HUES6 (cell line): ENCODE data around the gene HMOX1.
"Not testable (repeated sequence)": the region's sequence is repeated elsewhere in the genome, so short reads cannot be mapped to it uniquely, and the experiment has no call there.

Experiments
- H3K27ac ChIP-seq: 2 replicates; pipeline ENCODE4 v1.7.0; 2013; ENCODE audit warnings: low read depth, mild to moderate bottlenecking, low read length, inconsistent platforms
- H3K27me3 ChIP-seq: 2 replicates; pipeline ENCODE4 v1.6.1; 2013; ENCODE audit warnings: low read length; ENCODE audit not compliant: control insufficient read depth, insufficient read depth
- H3K36me3 ChIP-seq: 2 replicates; pipeline ENCODE4 v1.6.1; 2013; ENCODE audit warnings: low read length; ENCODE audit not compliant: control insufficient read depth, insufficient read depth
- H3K4me1 ChIP-seq: 2 replicates; pipeline ENCODE4 v1.6.1; 2013; ENCODE audit warnings: low read length; ENCODE audit not compliant: control insufficient read depth, insufficient read depth
- H3K4me3 ChIP-seq: 2 replicates; pipeline ENCODE4 v1.5.1; 2013; ENCODE audit warnings: low read depth, low read length
- H3K9ac ChIP-seq: one replicate; pipeline ENCODE4 v1.6.1; 2013; ENCODE audit warnings: mild to moderate bottlenecking, low read length
- H3K9me3 ChIP-seq: 2 replicates; pipeline ENCODE4 v1.6.1; 2013; ENCODE audit warnings: low read depth, low read length; ENCODE audit not compliant: control insufficient read depth, insufficient read depth

The HMOX1 gene

DNA sequence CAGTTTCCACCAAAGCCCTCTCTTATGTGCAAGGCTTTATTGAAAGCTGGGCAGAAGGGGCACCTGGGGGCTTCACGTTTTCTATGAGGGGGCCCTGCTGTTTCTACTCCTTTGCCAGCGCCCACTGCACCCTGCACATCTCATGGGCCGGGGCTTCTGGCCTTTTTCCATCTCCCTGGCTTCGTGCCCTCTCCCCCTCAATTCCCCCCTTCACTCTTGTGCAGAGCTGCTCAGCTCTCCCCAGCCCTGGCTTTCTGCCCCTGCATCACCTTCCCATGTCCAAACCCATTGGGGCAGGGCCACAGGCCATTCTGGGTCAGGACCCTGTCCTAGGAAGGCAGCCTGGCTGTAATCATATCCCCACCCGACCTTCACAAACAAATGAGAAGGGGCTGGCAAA lies 55.5 kb downstream of the HMOX1 start:
- no peak overlapping the region for H3K9ac ChIP-seq
- no peak overlapping the region for H3K27ac ChIP-seq
- no peak overlapping the region for H3K4me3 ChIP-seq
- peaks cover 39% of the 10 kb centered on the region for H3K36me3 ChIP-seq
- no peaks in the 10 kb centered on the region for H3K27me3 ChIP-seq
- H3K9me3 ChIP-seq = peaks cover 13% of the 10 kb centered on the region
- no peaks in the 10 kb centered on the region for H3K4me1 ChIP-seq

- H3K9ac ChIP-seq = no peak overlapping the region
- H3K27me3 ChIP-seq = no peaks in the 10 kb centered on the region
- peaks cover 32% of the 10 kb centered on the region for H3K36me3 ChIP-seq
- no peak overlapping the region for H3K27ac ChIP-seq
- H3K9me3 ChIP-seq = peaks cover 13% of the 10 kb centered on the region
- H3K4me3 ChIP-seq = no peak overlapping the region
- H3K4me1 ChIP-seq = no peaks in the 10 kb centered on the region
Measured at GRCh38 chr22:35437049-35437448, 56.2 kb downstream of the HMOX1 start.

GRCh38 chr22:35438673-35439364 lies 57.9 kb downstream of the HMOX1 start:
- H3K4me3 ChIP-seq, H3K9me3 ChIP-seq: not testable (repeated sequence)
- H3K36me3 ChIP-seq = peaks cover 15% of the 10 kb centered on the region

GRCh38 chr22:35439365-35439717 lies 58.4 kb downstream of the HMOX1 start:
- H3K9me3 ChIP-seq = no peaks in the 10 kb centered on the region
- H3K36me3 ChIP-seq = peaks cover 10% of the 10 kb centered on the region
- H3K27me3 ChIP-seq = no peaks in the 10 kb centered on the region
- no peaks in the 10 kb centered on the region for H3K4me1 ChIP-seq
- no peak overlapping the region for H3K27ac ChIP-seq
- H3K4me3 ChIP-seq = no peak overlapping the region
- H3K9ac ChIP-seq = no peak overlapping the region

More at GRCh38 chr22:35438673-35439364, 57.9 kb downstream of the HMOX1 start:
- H3K4me1 ChIP-seq, H3K27me3 ChIP-seq, H3K9ac ChIP-seq, H3K27ac ChIP-seq: not testable (repeated sequence)

- no peaks in the 10 kb centered on the region for H3K27me3 ChIP-seq
- H3K36me3 ChIP-seq = peaks cover 3% of the 10 kb centered on the region; the same call in 1 of the 2 replicates
- H3K9ac ChIP-seq = no peak overlapping the region
Measured at GRCh38 chr22:35440129-35440528, 59.2 kb downstream of the HMOX1 start.

DNA sequence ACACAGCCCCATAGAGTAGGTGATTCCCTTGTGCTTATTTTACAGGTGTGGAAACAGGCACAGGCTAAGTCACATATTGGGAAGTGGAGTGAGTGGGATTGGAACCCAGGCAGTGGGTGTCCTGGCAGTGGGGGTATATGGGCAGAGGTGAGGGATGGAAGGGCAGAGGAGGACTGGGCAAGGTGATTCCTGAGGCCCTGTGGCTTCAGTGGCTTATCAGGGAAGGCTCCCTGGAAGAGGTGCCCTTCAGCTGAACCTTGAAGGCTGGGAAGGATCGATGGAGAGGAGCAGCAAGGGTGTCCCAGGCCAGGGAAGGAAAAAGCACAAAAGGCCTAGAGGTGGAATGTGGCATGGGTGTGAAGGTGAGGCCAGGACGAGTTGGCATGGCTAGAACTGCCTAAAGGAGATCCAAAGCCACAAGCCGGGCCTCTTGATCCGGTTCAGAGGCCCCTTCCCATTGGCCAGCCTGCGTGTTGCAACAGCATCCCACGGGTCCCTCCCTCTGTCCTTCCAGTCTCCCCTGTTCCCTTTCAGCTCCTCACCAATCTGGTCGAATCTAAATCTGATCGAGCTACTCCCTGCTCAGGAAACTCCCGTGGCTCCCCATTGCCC lies 60.7 kb downstream of the HMOX1 start:
- H3K4me1 ChIP-seq = no peaks in the 10 kb centered on the region; the same call in 1 of the 2 replicates
- no peaks in the 10 kb centered on the region for H3K36me3 ChIP-seq
- no peak overlapping the region for H3K9ac ChIP-seq
- H3K9me3 ChIP-seq = no peaks in the 10 kb centered on the region
- no peak overlapping the region for H3K4me3 ChIP-seq
- H3K27me3 ChIP-seq = no peaks in the 10 kb centered on the region
- no peak overlapping the region for H3K27ac ChIP-seq

More at GRCh38 chr22:35440129-35440528, 59.2 kb downstream of the HMOX1 start:
- H3K27ac ChIP-seq = no peak overlapping the region
- no peak overlapping the region for H3K4me3 ChIP-seq
- H3K4me1 ChIP-seq = no peaks in the 10 kb centered on the region
- no peaks in the 10 kb centered on the region for H3K9me3 ChIP-seq

DNA sequence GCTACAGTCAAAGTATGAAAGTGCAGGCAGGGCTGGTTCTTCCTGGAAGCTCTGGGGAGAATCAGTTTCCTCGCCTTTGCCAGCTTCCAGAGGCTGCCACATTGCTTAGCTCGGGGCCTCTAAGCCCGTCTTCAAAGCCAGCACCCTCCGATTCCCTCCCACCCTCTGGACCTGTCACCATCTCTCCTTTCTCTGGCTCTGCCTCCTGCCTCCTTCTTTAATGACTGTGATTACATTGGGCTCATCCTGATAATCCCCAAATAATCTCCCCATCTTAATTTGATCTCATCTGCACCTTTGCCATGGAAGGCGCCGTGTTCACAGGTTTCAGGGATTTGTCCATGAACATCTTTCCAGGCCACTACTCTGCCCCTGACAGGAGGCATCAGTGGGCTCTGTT lies 61.6 kb downstream of the HMOX1 start:
- H3K27ac ChIP-seq = no peak overlapping the region
- H3K4me3 ChIP-seq = no peak overlapping the region
- H3K36me3 ChIP-seq = no peaks in the 10 kb centered on the region; the same call in 1 of the 2 replicates
- no peaks in the 10 kb centered on the region for H3K27me3 ChIP-seq
- H3K9ac ChIP-seq = no peak overlapping the region
- no peaks in the 10 kb centered on the region for H3K9me3 ChIP-seq
- H3K4me1 ChIP-seq = no peaks in the 10 kb centered on the region; the same call in 1 of the 2 replicates

DNA sequence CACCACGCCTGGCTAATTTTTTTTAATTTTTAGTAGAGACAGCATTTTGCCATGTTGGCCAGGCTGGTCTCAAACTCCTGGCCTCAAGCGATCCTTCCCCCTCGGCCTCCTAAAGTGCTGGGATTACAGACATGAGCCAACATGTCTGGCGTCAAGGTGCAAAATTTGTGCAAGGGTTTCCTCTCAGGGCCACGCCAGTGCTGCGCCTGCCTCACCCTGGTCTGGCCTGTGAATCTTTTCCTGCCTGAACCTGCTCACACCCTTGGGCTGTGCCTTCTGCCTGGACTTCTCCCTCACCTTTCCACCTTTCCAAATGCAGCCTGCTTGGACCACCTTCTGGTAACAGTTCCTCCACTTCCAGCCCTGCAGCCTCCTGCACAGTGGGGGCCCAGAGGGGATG lies 62.4 kb downstream of the HMOX1 start:
- Histone ChIP-seq H3K9me3 (no peaks in the 10 kb centered on the region), H3K4me1 (peaks cover 7% of the 10 kb centered on the region; the same call in 1 of the 2 replicates), H3K9ac (no peak overlapping the region), H3K4me3 (no peak overlapping the region), H3K27ac (no peak overlapping the region), H3K36me3 (no peaks in the 10 kb centered on the region; the same call in 1 of the 2 replicates), H3K27me3 (no peaks in the 10 kb centered on the region)
